Uterus (tissue), 4 donors: ENCODE measurements around the gene GAS2L1. TPM values are rescaled to one million over a fixed set of nuclear protein-coding genes. Genes with fewer than 3 reads are reported as not detected.

Experiments used
- DNase-seq, 2 donors: peaks; one replicate each; pipeline ENCODE4 v3.0.0-alpha.2; 2019 to 2020
- H3K27ac ChIP-seq, 2 donors: fragments of 200-600 bp; sonication (generic); 1 replicate in 1 of 2; 2 replicates in 1 of 2; pipeline ENCODE4 v1.5.1; 2016 to 2018
- H3K27me3 ChIP-seq, 2 donors: fragments of 200-600 bp; sonication (generic); one replicate each; pipeline ENCODE4 v1.5.1; 2018 to 2019; ENCODE audit warnings: control low read depth in 1 of 2
- H3K36me3 ChIP-seq, 2 donors: fragments of 200-600 bp; sonication (generic); one replicate each; pipeline ENCODE4 v1.5.1; 2019; ENCODE audit warnings: control low read depth in 1 of 2
- H3K4me1 ChIP-seq, 2 donors: fragments of 200-600 bp; sonication (generic); one replicate each; pipeline ENCODE4 v1.5.1; 2018 to 2019; ENCODE audit warnings: control low read depth in 1 of 2
- H3K4me3 ChIP-seq, 2 donors: fragments of 200-600 bp; sonication (generic); 1 replicate in 1 of 2; 2 replicates in 1 of 2; pipeline ENCODE4 v1.5.1; 2018 to 2019; ENCODE audit warnings: mild to moderate bottlenecking in 1 of 2
- H3K9me3 ChIP-seq, 2 donors: fragments of 200-600 bp; sonication (generic); one replicate each; pipeline ENCODE4 v1.5.1; 2019; ENCODE audit warnings: control low read depth in 1 of 2
- POLR2A ChIP-seq, 2 donors: fragments of 450-650 bp; IDR thresholded peaks; one replicate each; pipeline ENCODE4 v1.6.1; 2016; ENCODE audit warnings: antibody characterized with exemption in 2 of 2, mild to moderate bottlenecking in 1 of 2, moderate library complexity in 1 of 2
- intact Hi-C: fragments of 100-400 bp; cut with DNase I; formaldehyde crosslinking; loops from one replicate; pipeline ENCODE4 v1.15.1; 2023; ENCODE audit warnings: low total_unique reads
- total RNA-seq, 4 donors: library from RNA; depleted of rRNA in 3 of 4; stranded (reverse); fragments of >200 nt in 3 of 4; gene quantifications; one replicate each; pipeline versions ENCODE4 v1.1.0 to v1.2.4, GENCODE V29; 2014 to 2023
- TF ChIP-seq, protein P1 (sequence below), 4 experiments: fragments of 200-600 bp in 2 of 4; fragments of 450-650 bp in 2 of 4; sonication (generic) in 2 of 4; IDR thresholded peaks; one replicate each; pipeline ENCODE4 v1.5.1; 2016 to 2019; ENCODE audit warnings: antibody characterized with exemption in 4 of 4, mild to moderate bottlenecking in 2 of 4, moderate library complexity in 1 of 4
- donor health status: DM: yes; HTN: yes; CAD: no.

Gene GAS2L1
- total RNA-seq, 4 donors from 2014 or later, result 2.4 to 29.6 (median 11.9) TPM

DNA sequence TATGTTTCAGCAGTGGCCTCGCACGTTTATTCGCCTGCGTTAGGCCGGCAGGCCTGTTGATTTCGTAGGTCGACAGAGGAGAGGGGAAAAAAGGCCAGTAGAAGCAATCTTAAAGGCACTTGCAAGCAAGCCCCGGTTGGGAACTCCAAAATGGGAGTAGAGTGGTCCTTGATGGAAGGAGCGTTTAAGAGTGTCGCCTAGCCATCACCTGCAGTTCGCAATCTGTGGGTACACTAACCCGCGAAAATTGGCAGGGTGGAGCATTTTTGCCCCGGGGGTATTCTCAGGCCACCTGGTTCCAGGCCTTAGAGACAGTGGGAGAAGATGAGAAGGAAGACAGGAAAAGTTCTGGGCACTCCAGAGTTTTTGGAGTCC lies 37.2 kb upstream of the GAS2L1 start:
- DNase-seq, result no peak
- no peaks in the 10 kb centered on the region for H3K9me3 ChIP-seq
- no peak for TF ChIP-seq POLR2A (IDR thresholded peaks at IDR 0.05)
- TF ChIP-seq, protein P1, sequence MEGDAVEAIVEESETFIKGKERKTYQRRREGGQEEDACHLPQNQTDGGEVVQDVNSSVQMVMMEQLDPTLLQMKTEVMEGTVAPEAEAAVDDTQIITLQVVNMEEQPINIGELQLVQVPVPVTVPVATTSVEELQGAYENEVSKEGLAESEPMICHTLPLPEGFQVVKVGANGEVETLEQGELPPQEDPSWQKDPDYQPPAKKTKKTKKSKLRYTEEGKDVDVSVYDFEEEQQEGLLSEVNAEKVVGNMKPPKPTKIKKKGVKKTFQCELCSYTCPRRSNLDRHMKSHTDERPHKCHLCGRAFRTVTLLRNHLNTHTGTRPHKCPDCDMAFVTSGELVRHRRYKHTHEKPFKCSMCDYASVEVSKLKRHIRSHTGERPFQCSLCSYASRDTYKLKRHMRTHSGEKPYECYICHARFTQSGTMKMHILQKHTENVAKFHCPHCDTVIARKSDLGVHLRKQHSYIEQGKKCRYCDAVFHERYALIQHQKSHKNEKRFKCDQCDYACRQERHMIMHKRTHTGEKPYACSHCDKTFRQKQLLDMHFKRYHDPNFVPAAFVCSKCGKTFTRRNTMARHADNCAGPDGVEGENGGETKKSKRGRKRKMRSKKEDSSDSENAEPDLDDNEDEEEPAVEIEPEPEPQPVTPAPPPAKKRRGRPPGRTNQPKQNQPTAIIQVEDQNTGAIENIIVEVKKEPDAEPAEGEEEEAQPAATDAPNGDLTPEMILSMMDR (IDR thresholded peaks at IDR 0.05), result no peak
- H3K27me3 ChIP-seq, result no peaks in the 10 kb centered on the region
- H3K36me3 ChIP-seq, result no peaks in the 10 kb centered on the region
- intact Hi-C loops, result no loop called here
- H3K4me3 ChIP-seq, result peak overlapping the region; percentile 58 to 86
- peaks cover 5 to 18% of the 10 kb centered on the region in 2 donors for H3K4me1 ChIP-seq
- H3K27ac ChIP-seq, result peak overlapping the region; percentile 97 to 98

DNA sequence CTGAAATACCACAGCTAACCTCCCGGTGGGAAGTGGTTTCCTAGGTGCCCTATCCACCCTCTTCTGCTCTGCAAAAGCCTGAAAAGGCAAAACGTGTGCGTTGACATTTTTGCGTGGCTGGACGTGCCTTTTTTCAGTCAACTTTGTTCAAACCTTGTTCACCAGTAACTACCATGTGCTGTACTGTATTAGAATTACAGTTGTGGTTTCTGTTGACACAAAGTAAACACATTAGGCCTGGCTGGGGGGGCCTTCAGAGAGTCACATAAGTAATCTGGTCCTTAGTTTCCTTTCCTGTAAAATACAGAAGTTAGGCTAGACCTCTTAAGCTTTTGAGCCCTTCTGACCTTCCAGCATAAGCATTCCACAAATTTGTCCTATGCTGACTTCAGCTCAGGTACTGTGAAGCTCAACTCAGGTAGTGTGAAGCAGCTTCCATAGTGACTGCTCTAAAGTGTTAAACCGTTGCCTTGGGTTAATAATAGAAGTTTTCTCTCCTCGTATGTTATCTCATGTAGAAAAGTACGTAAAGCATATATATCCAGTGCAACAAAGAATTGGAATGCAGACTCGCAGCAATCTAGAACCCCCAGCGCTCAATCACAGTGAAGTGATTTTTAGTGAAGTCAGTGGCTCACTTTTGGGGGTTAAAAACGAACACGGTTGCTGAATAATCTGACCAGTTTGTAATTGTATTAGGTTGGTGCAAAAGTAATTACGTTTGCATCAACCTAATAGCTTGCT lies 36.5 kb upstream of the GAS2L1 start:
- Histone ChIP-seq H3K27ac (peak overlapping the region; percentile 97 to 98), H3K4me1 (peaks cover 5 to 18% of the 10 kb centered on the region in 2 donors), H3K9me3 (no peaks in the 10 kb centered on the region), H3K27me3 (no peaks in the 10 kb centered on the region), H3K36me3 (no peaks in the 10 kb centered on the region), H3K4me3 (peak overlapping the region; percentile 58 to 86)
- intact Hi-C loops, result no loop called here
- no peak for DNase-seq
- TF ChIP-seq POLR2A (IDR thresholded peaks at IDR 0.05), result no peak
- TF ChIP-seq, protein P1 (IDR thresholded peaks at IDR 0.05), result no peak

DNA sequence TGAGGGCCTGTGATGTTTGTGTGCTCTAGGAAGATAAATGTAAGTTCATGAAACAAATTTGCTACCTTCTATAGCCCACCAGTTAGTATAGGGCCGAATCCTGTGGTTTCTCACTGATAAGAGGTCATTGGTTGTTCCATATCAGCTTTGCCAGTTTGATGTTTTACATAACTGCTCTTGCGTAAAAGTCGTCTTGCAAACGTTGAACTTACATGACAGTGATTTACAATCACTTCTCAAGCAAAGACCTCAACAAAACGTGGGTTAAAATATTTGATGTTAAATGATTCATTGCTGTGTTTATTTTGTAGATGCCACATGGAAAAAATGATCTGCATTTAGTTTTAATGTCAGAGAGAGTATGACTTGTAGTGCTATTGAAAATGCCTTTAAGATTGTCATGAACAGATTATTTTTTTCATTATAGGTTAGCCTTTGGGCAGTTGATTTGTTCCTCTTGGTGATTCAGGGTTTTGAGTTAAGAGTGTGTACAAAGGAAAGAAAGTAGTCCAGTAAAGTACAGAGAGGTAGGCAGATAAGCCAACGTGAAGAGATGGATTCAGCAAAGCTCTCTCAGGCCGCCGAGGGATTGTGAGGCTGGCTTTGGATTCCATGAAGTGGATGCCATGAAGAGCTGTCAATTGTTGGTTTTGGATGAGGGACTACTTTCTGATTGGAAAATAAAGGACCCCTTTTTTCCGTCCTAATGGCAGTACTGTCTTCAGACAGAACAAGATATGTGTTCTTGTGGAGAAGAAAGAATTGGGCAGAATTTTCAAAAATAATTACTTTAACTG lies 35.8 kb upstream of the GAS2L1 start:
- intact Hi-C loops, result no loop called here
- no peak for DNase-seq
- peak overlapping the region; percentile 58 to 86 for H3K4me3 ChIP-seq
- peak overlapping the region; percentile 5 to 97 for H3K27ac ChIP-seq
- H3K9me3 ChIP-seq, result no peaks in the 10 kb centered on the region
- TF ChIP-seq, protein P1 (IDR thresholded peaks at IDR 0.05), result no peak
- H3K27me3 ChIP-seq, result no peaks in the 10 kb centered on the region
- H3K36me3 ChIP-seq, result no peaks in the 10 kb centered on the region
- peaks cover 8 to 18% of the 10 kb centered on the region in 2 donors for H3K4me1 ChIP-seq

DNA sequence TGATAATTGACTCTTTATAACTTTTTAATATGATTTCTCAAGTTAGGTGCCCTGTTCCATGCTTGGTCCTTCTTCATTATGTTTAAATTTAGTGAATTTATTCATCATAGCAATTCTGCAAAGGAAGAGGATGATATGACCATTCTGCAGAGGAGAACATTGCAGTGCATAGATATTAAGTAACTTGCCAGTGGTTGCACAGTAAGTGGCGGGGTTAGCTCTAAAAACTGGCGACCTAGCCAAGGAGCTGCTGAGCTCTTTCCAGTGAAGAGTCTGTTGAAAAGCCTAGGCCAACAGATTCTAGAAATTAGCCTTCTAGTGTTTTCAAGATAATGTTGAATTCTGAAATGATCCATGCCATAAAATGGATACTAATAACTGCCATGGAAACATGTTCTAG lies 33.8 kb upstream of the GAS2L1 start:
- H3K4me1 ChIP-seq, result peaks cover 8 to 27% of the 10 kb centered on the region in 2 donors
- no peaks in the 10 kb centered on the region for H3K36me3 ChIP-seq
- H3K27ac ChIP-seq, result no peak overlapping the region
- intact Hi-C loops, result no loop called here
- TF ChIP-seq, protein P1 (IDR thresholded peaks at IDR 0.05), result no peak
- TF ChIP-seq POLR2A (IDR thresholded peaks at IDR 0.05), result no peak
- DNase-seq, result no peak
- no peaks in the 10 kb centered on the region for H3K27me3 ChIP-seq
- no peaks in the 10 kb centered on the region for H3K9me3 ChIP-seq
- no peak overlapping the region for H3K4me3 ChIP-seq

DNA sequence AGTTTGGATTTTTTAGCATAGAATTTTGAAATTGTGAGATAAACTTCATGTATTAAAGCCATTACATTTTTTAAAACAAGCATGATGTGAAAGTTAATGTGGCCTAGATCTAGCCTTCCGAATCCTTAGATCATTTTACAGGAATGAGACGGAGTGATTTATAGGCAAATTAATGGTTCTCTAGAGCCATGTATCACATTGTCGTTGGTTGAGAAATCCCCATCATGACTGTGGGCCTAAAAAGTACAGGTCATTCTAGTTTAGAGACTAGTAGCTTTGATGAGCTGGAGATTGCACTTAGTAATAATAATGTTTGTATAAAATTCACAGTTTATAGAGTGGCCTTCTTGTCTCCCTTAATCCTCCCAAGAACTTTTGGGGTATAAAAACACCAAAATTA lies 31.3 kb upstream of the GAS2L1 start:
- intact Hi-C loops, result no loop called here

More for the DNA sequence above, 31.3 kb upstream of the GAS2L1 start:
- H3K4me1 ChIP-seq, result peaks cover 8 to 29% of the 10 kb centered on the region in 2 donors
- H3K27ac ChIP-seq, result no peak overlapping the region
- H3K36me3 ChIP-seq, result no peaks in the 10 kb centered on the region
- no peak overlapping the region for H3K4me3 ChIP-seq
- H3K9me3 ChIP-seq, result no peaks in the 10 kb centered on the region
- H3K27me3 ChIP-seq, result no peaks in the 10 kb centered on the region
- no peak for DNase-seq
- no peak for TF ChIP-seq POLR2A (IDR thresholded peaks at IDR 0.05)
- TF ChIP-seq, protein P1 (IDR thresholded peaks at IDR 0.05), result no peak
